OCI-M2 (cell line): ENCODE data around the gene ZNF217.
"Not testable (repeated sequence)": the region's sequence is repeated elsewhere in the genome, so short reads cannot be mapped to it uniquely, and the experiment has no call there.

Source experiments
- DNase-seq: peaks from one replicate; lab custom pipeline; 2025; ENCODE audit not compliant: unreplicated experiment; lab: John Stamatoyannopoulos, UW

Gene ZNF217

GRCh38 chr20:53598140-53599043 lies 4.8 kb upstream of the ZNF217 start:
- no peak for DNase-seq

GRCh38 chr20:53597521-53598120 lies 4.0 kb upstream of the ZNF217 start:
- no peak for DNase-seq

- no peak for DNase-seq
Observed at GRCh38 chr20:53597030-53597482, 3.4 kb upstream of the ZNF217 start.

GRCh38 chr20:53596189-53597001 lies 2.8 kb upstream of the ZNF217 start:
- DNase-seq: not testable (repeated sequence)

- DNase-seq: not testable (repeated sequence)
Observed at GRCh38 chr20:53595742-53596141, 2.1 kb upstream of the ZNF217 start.

GRCh38 chr20:53595018-53595378 lies 1.4 kb upstream of the ZNF217 start:
- no peak for DNase-seq

GRCh38 chr20:53594068-53595017 lies 704 bp upstream of the ZNF217 start:
- DNase-seq: no peak

GRCh38 chr20:53592992-53593465 lies 610 bp downstream of the ZNF217 start:
- no peak for DNase-seq

GRCh38 chr20:53592454-53592991 lies 1.1 kb downstream of the ZNF217 start:
- not testable (repeated sequence) for DNase-seq

- DNase-seq: not testable (repeated sequence)
Observed at GRCh38 chr20:53591941-53592441, 1.6 kb downstream of the ZNF217 start.

- not testable (repeated sequence) for DNase-seq
Observed at GRCh38 chr20:53591206-53591741, 2.4 kb downstream of the ZNF217 start.

GRCh38 chr20:53590608-53591007 lies 3.0 kb downstream of the ZNF217 start:
- DNase-seq: not testable (repeated sequence)

GRCh38 chr20:53590122-53590521 lies 3.5 kb downstream of the ZNF217 start:
- not testable (repeated sequence) for DNase-seq

- not testable (repeated sequence) for DNase-seq
Observed at GRCh38 chr20:53589321-53590065, 4.1 kb downstream of the ZNF217 start.

GRCh38 chr20:53587157-53587703 lies 6.4 kb downstream of the ZNF217 start:
- DNase-seq: not testable (repeated sequence)

GRCh38 chr20:53586640-53587039 lies 7.0 kb downstream of the ZNF217 start:
- no peak for DNase-seq

- DNase-seq: not testable (repeated sequence)
Observed at GRCh38 chr20:53585910-53586309, 7.7 kb downstream of the ZNF217 start.

- not testable (repeated sequence) for DNase-seq
Observed at GRCh38 chr20:53585004-53585569, 8.6 kb downstream of the ZNF217 start.
